Endodermal cell (in vitro differentiated cells): ENCODE results near the gene RYR2. TPM values are rescaled to one million over a fixed set of nuclear protein-coding genes. Genes with fewer than 3 reads are reported as not detected.

Source experiments
- DNase-seq: peaks from one replicate; pipeline ENCODE4 v3.0.0-alpha.2; 2017
- H3K27ac ChIP-seq: 2 replicates; pipeline ENCODE4 v1.5.1; 2013; ENCODE audit warnings: mild to moderate bottlenecking, low read depth, low read length, moderate library complexity
- H3K27me3 ChIP-seq: 2 replicates; pipeline ENCODE4 v1.6.1; 2013; ENCODE audit warnings: mild to moderate bottlenecking, low read length, moderate library complexity; ENCODE audit not compliant: insufficient read depth, control insufficient read depth, poor library complexity, severe bottlenecking
- H3K36me3 ChIP-seq: 2 replicates; pipeline ENCODE4 v1.7.0; 2013; ENCODE audit warnings: mild to moderate bottlenecking, low read length, moderate library complexity; ENCODE audit not compliant: control insufficient read depth, insufficient read depth
- H3K4me1 ChIP-seq: one replicate; pipeline ENCODE4 v1.7.0; 2013; ENCODE audit warnings: low read length; ENCODE audit not compliant: control insufficient read depth, insufficient read depth
- H3K4me3 ChIP-seq: 2 replicates; pipeline ENCODE4 v1.5.1; 2013; ENCODE audit warnings: mild to moderate bottlenecking, low read length, moderate library complexity
- H3K9ac ChIP-seq: 2 replicates; pipeline ENCODE4 v1.6.1; 2013; ENCODE audit warnings: mild to moderate bottlenecking, low read length, moderate library complexity; ENCODE audit not compliant: poor library complexity, severe bottlenecking; ENCODE audit errors: extremely low read depth
- H3K9me3 ChIP-seq: 2 replicates; pipeline ENCODE4 v1.6.1; 2013; ENCODE audit warnings: mild to moderate bottlenecking, low read length, moderate library complexity; ENCODE audit not compliant: control insufficient read depth
- H3K27ac Mint-ChIP-seq: 2 replicates; pipeline ENCODE4 v1.8.0; 2020; ENCODE audit warnings: mixed read lengths
- H3K27me3 Mint-ChIP-seq: 2 replicates; pipeline ENCODE4 v1.8.0; 2021; ENCODE audit warnings: mild to moderate bottlenecking, mixed read lengths; ENCODE audit not compliant: insufficient read depth
- H3K36me3 Mint-ChIP-seq: 2 replicates; pipeline ENCODE4 v1.8.0; 2020; ENCODE audit warnings: low read depth, mixed read lengths
- H3K4me1 Mint-ChIP-seq: 2 replicates; pipeline ENCODE4 v1.8.0; 2020; ENCODE audit warnings: mixed read lengths
- H3K4me3 Mint-ChIP-seq: 2 replicates; pipeline ENCODE4 v1.8.0; 2020; ENCODE audit warnings: mild to moderate bottlenecking, moderate library complexity, mixed read lengths
- H3K9me3 Mint-ChIP-seq: 2 replicates; pipeline ENCODE4 v1.8.0; 2020; ENCODE audit warnings: mild to moderate bottlenecking, mixed read lengths
- WGBS, 2 experiments: methylation state at CpG; one replicate each; pipeline versions ENCODE4 v1.1.5 to v1.1.7; 2013; ENCODE audit warnings: missing lambda C conversion rate in 2 of 2, mixed read lengths in 1 of 2; ENCODE audit not compliant: insufficient coverage in 1 of 2, insufficient read length in 1 of 2; 5-methylcytosine and 5-hydroxymethylcytosine counted together
- total RNA-seq, 2 donors: library from RNA; stranded (reverse); fragmentation: NEBNext Ultra II Directional in 1 of 2; extraction: Animal tissue kit (Norgen Biotek cat#: 25700) in 1 of 2; gene quantifications; 2 replicates in 1 of 2; 3 replicates in 1 of 2; pipeline ENCODE4 v1.2.1, GENCODE V29; 2021
- TF ChIP-seq, protein P1 (sequence below): fragments of 200-600 bp; sonication (generic); conservative IDR thresholded peaks from 2 replicates; pipeline ENCODE4 v1.5.0; 2021; ENCODE audit warnings: antibody characterized with exemption, mild to moderate bottlenecking

RYR2 gene
- total RNA-seq, 2 donors from 2014 or later = 0.95 to 2.4 TPM

DNA sequence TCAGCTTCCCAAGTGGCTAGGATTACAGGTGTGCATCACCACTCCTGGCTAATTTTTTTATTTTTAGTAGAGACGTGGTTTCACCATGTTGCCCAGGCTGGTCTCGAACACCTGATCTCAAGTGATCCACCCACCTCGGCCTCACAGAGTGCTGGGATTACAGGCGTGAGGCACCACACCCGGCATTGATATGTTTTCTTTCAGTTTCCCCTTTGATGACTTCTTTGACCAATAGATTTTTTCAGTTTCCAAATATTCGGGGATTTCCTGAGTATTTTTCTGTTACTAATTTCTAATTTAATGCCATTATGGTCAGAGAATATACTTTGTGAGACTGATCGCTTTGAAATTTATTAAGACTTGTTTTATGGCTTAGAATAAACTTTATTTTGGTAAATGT is 406.1 kb downstream of the RYR2 start:
- no peaks in the 10 kb centered on the region for H3K9me3 ChIP-seq
- no peaks in the 10 kb centered on the region for H3K4me1 ChIP-seq
- DNase-seq = no peak
- no peaks in the 10 kb centered on the region for H3K9me3 Mint-ChIP-seq
- no peak overlapping the region for H3K27ac ChIP-seq
- H3K36me3 Mint-ChIP-seq = no peaks in the 10 kb centered on the region
- no peak overlapping the region for H3K4me3 ChIP-seq
- 89 to 92% methylated on average over 5 to 7 of the region's 7 CpGs for WGBS, 2 experiments
- no peak overlapping the region for H3K27ac Mint-ChIP-seq
- H3K27me3 ChIP-seq = no peaks in the 10 kb centered on the region
- H3K4me3 Mint-ChIP-seq = no peak overlapping the region
- no peaks in the 10 kb centered on the region for H3K36me3 ChIP-seq
- no peaks in the 10 kb centered on the region for H3K4me1 Mint-ChIP-seq
- TF ChIP-seq, protein P1, sequence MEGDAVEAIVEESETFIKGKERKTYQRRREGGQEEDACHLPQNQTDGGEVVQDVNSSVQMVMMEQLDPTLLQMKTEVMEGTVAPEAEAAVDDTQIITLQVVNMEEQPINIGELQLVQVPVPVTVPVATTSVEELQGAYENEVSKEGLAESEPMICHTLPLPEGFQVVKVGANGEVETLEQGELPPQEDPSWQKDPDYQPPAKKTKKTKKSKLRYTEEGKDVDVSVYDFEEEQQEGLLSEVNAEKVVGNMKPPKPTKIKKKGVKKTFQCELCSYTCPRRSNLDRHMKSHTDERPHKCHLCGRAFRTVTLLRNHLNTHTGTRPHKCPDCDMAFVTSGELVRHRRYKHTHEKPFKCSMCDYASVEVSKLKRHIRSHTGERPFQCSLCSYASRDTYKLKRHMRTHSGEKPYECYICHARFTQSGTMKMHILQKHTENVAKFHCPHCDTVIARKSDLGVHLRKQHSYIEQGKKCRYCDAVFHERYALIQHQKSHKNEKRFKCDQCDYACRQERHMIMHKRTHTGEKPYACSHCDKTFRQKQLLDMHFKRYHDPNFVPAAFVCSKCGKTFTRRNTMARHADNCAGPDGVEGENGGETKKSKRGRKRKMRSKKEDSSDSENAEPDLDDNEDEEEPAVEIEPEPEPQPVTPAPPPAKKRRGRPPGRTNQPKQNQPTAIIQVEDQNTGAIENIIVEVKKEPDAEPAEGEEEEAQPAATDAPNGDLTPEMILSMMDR = no peak
- no peaks in the 10 kb centered on the region for H3K27me3 Mint-ChIP-seq
- no peak overlapping the region for H3K9ac ChIP-seq

DNA sequence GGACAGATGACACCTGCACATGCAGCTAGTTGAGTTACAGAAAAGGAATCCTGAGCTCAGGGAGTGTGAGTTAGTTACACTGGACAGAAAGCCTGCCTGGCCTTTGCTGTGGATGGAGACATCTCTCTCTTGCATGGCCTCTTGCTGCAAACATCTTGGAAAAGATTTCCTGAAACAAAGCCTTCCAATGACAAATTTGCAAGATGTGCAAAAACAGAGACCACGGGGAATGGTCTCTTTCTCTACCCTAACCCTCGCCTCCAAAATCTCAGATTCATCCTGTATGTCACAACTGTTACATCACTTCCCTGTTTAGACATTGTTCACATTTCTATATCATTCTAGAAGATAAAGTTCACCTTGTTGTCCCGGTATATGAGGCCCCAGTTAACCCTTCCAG is 415.6 kb downstream of the RYR2 start:
- H3K4me3 Mint-ChIP-seq = no peak overlapping the region
- Histone ChIP-seq H3K27me3 (no peaks in the 10 kb centered on the region), H3K27ac (no peak overlapping the region), H3K4me3 (no peak overlapping the region), H3K9me3 (no peaks in the 10 kb centered on the region), H3K36me3 (no peaks in the 10 kb centered on the region), H3K4me1 (no peaks in the 10 kb centered on the region), H3K9ac (no peak overlapping the region)
- no peaks in the 10 kb centered on the region for H3K27me3 Mint-ChIP-seq
- TF ChIP-seq, protein P1 = no peak
- H3K4me1 Mint-ChIP-seq = no peaks in the 10 kb centered on the region
- H3K27ac Mint-ChIP-seq = no peak overlapping the region
- DNase-seq = no peak
- no peaks in the 10 kb centered on the region for H3K36me3 Mint-ChIP-seq
- H3K9me3 Mint-ChIP-seq = no peaks in the 10 kb centered on the region
- 89 to 93% methylated on average over 3 of the region's 3 CpGs for WGBS, 2 experiments

DNA sequence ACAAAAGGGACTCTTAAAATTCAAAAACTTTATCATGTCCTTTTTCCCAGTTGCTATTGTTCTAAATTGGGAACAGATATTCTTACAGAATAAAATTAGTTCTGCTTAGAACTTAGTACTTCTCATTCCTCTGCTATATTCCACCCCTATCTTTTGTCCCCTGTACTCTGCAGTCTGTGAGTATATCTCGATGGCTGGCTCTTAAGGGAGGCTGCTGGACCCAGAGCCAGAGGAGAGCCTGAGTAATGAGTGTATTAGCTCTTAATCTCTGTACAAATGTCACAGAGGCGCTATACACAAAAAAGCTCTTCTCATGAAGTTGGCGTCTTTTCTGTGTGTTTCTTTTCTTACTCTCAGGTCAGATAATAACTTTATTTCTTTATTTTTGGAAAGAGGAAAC is 425.3 kb downstream of the RYR2 start:
- Mint-ChIP-seq H3K9me3 (no peaks in the 10 kb centered on the region), H3K27me3 (no peaks in the 10 kb centered on the region), H3K4me3 (no peak overlapping the region), H3K36me3 (no peaks in the 10 kb centered on the region), H3K27ac (no peak overlapping the region), H3K4me1 (no peaks in the 10 kb centered on the region)
- Histone ChIP-seq H3K9me3 (no peaks in the 10 kb centered on the region), H3K4me1 (no peaks in the 10 kb centered on the region), H3K4me3 (no peak overlapping the region), H3K27me3 (no peaks in the 10 kb centered on the region), H3K27ac (no peak overlapping the region), H3K9ac (no peak overlapping the region), H3K36me3 (no peaks in the 10 kb centered on the region)
- 60% methylated on average over 3 of the region's 3 CpGs; no CpG with 5 or more reads in 1 of the 2 experiments for WGBS, 2 experiments
- TF ChIP-seq, protein P1 = no peak
- no peak for DNase-seq
